Hepatocyte (in vitro differentiated cells): ENCODE data around the gene JMJD1C. TPM values are rescaled to one million over a fixed set of nuclear protein-coding genes. Genes with fewer than 3 reads are reported as not detected.

Experiments used
- DNase-seq: peaks from one replicate; pipeline ENCODE4 v3.0.0-alpha.2; 2016; ENCODE audit warnings: low spot score
- H2AFZ ChIP-seq: fragments of 200-600 bp; sonication (generic); 2 replicates; pipeline ENCODE4 v1.6.0; 2016; ENCODE audit warnings: antibody characterized with exemption, mild to moderate bottlenecking
- H3K27ac ChIP-seq: fragments of 200-600 bp; sonication (generic); 2 replicates; pipeline ENCODE4 v1.5.1; 2016; ENCODE audit warnings: mild to moderate bottlenecking
- H3K27me3 ChIP-seq: fragments of 200-600 bp; sonication (generic); 2 replicates; pipeline ENCODE4 v1.6.1; 2016
- H3K36me3 ChIP-seq: fragments of 200-600 bp; sonication (generic); replicated peaks from 2 replicates; pipeline ENCODE4 v1.5.1; 2016; ENCODE audit warnings: low read depth; ENCODE audit not compliant: insufficient read depth
- H3K4me1 ChIP-seq: fragments of 200-600 bp; sonication (generic); 2 replicates; pipeline ENCODE4 v1.5.1; 2016; ENCODE audit warnings: mild to moderate bottlenecking, moderate library complexity; ENCODE audit not compliant: insufficient read depth
- H3K4me2 ChIP-seq: fragments of 200-600 bp; sonication (generic); 2 replicates; pipeline ENCODE4 v1.6.0; 2016
- H3K4me3 ChIP-seq: fragments of 200-600 bp; sonication (generic); 2 replicates; pipeline ENCODE4 v1.5.1; 2016; ENCODE audit warnings: mild to moderate bottlenecking
- H3K79me2 ChIP-seq: fragments of 200-600 bp; sonication (generic); 2 replicates; pipeline ENCODE4 v1.6.0; 2017; ENCODE audit warnings: mild to moderate bottlenecking
- H3K9me2 ChIP-seq: fragments of 200-600 bp; sonication (generic); replicated peaks from 2 replicates; pipeline ENCODE4 v1.6.0; 2017; ENCODE audit warnings: mild to moderate bottlenecking; ENCODE audit not compliant: insufficient read depth
- H3K9me3 ChIP-seq: fragments of 200-600 bp; sonication (generic); 2 replicates; pipeline ENCODE4 v1.5.1; 2016; ENCODE audit warnings: low read depth, mild to moderate bottlenecking
- H4K20me1 ChIP-seq: fragments of 200-600 bp; sonication (generic); 2 replicates; pipeline ENCODE4 v1.6.0; 2016; ENCODE audit warnings: mild to moderate bottlenecking; ENCODE audit not compliant: insufficient read depth, poor library complexity, severe bottlenecking
- CTCF ChIP-seq: fragments of 200-600 bp; sonication (generic); IDR thresholded peaks from 2 replicates; pipeline ENCODE4 v1.5.1; 2016; ENCODE audit warnings: antibody characterized with exemption, mild to moderate bottlenecking; ENCODE audit not compliant: poor library complexity
- EZH2 ChIP-seq: fragments of 200-600 bp; sonication (generic); IDR thresholded peaks from 2 replicates; pipeline ENCODE4 v1.6.1; 2016; ENCODE audit warnings: antibody characterized with exemption, mild to moderate bottlenecking, borderline replicate concordance
- EZH2phosphoT487 ChIP-seq: fragments of 200-600 bp; sonication (generic); IDR thresholded peaks from one replicate; pipeline ENCODE4 v1.6.1; 2018; ENCODE audit warnings: antibody characterized with exemption, mild to moderate bottlenecking, low read depth, moderate library complexity; ENCODE audit not compliant: unreplicated experiment, severe bottlenecking
- WGBS: methylation state at CpG from one replicate; pipeline ENCODE4 v1.1.6; 2016; ENCODE audit warnings: low lambda C conversion rate; ENCODE audit errors: missing lambda C conversion rate; 5-methylcytosine and 5-hydroxymethylcytosine counted together
- polyA plus RNA-seq: library from polyadenylated mRNA; unstranded; fragments of >200 nt; fragmentation: Nextera tagmentation; extraction: Ambion mirVana; gene quantifications from 2 replicates; pipeline ENCODE4 v1.2.1, GENCODE V29; 2016
- total RNA-seq: library from RNA; depleted of rRNA; stranded (reverse); fragments of >200 nt; gene quantifications from 2 replicates; pipeline ENCODE4 v1.2.3, GENCODE V29; 2014

The JMJD1C gene
- total and polyA plus RNA-seq, 2 experiments from 2014 or later = 43.2 to 177 TPM

- H3K4me3 ChIP-seq = no peak overlapping the region
- H3K79me2 ChIP-seq = peaks cover 4% of the 10 kb centered on the region
- WGBS = 73% methylated on average over 2 of the region's 2 CpGs
- peaks cover 2% of the 10 kb centered on the region for H4K20me1 ChIP-seq
- no peaks in the 10 kb centered on the region for H3K9me2 ChIP-seq
- DNase-seq = peak; percentile 22
- no peaks in the 10 kb centered on the region for H3K27me3 ChIP-seq
- TF ChIP-seq CTCF (no peak), EZH2phosphoT487 (no peak), EZH2 (no peak)
- no peaks in the 10 kb centered on the region for H3K9me3 ChIP-seq
- no peaks in the 10 kb centered on the region for H3K36me3 ChIP-seq
- H3K27ac ChIP-seq = peak overlapping the region; percentile 9
- no peak overlapping the region for H2AFZ ChIP-seq
- H3K4me1 ChIP-seq = peaks cover 5% of the 10 kb centered on the region
- H3K4me2 ChIP-seq = no peak overlapping the region
Observed at GRCh38 chr10:63197344-63198092, 268.3 kb downstream of the JMJD1C start.

- H3K27ac ChIP-seq = no peak overlapping the region
- no peaks in the 10 kb centered on the region for H3K9me2 ChIP-seq
- H3K79me2 ChIP-seq = peaks cover 2% of the 10 kb centered on the region
- no peak overlapping the region for H2AFZ ChIP-seq
- H3K9me3 ChIP-seq = no peaks in the 10 kb centered on the region
- no peak for TF ChIP-seq EZH2
- no peak overlapping the region for H3K4me3 ChIP-seq
- no peaks in the 10 kb centered on the region for H4K20me1 ChIP-seq
- DNase-seq = no peak
- peaks cover 4% of the 10 kb centered on the region for H3K4me1 ChIP-seq
- no peaks in the 10 kb centered on the region for H3K27me3 ChIP-seq
- 90% methylated on average over 1 of the region's 1 CpG for WGBS
- H3K36me3 ChIP-seq = peaks cover 5% of the 10 kb centered on the region
- H3K4me2 ChIP-seq = no peak overlapping the region
Observed at GRCh38 chr10:63192826-63193225, 273.0 kb downstream of the JMJD1C start.

GRCh38 chr10:63175534-63175933 is 290.2 kb downstream of the JMJD1C start:
- no peak for DNase-seq
- no peak overlapping the region for H3K4me2 ChIP-seq
- H3K36me3 ChIP-seq = no peaks in the 10 kb centered on the region
- no peak for TF ChIP-seq EZH2
- TF ChIP-seq CTCF = no peak
- no peak for TF ChIP-seq EZH2phosphoT487
- H3K9me2 ChIP-seq = no peaks in the 10 kb centered on the region
- no peaks in the 10 kb centered on the region for H3K9me3 ChIP-seq
- no peaks in the 10 kb centered on the region for H4K20me1 ChIP-seq
- no peak overlapping the region for H2AFZ ChIP-seq
- no peak overlapping the region for H3K4me3 ChIP-seq
- H3K27me3 ChIP-seq = no peaks in the 10 kb centered on the region
- H3K27ac ChIP-seq = no peak overlapping the region
- H3K79me2 ChIP-seq = no peaks in the 10 kb centered on the region
- H3K4me1 ChIP-seq = no peaks in the 10 kb centered on the region
- WGBS = 90% methylated on average over 1 of the region's 1 CpG

GRCh38 chr10:63173468-63174232 is 292.1 kb downstream of the JMJD1C start:
- Histone ChIP-seq H4K20me1 (no peaks in the 10 kb centered on the region), H3K4me2 (no peak overlapping the region), H3K4me3 (no peak overlapping the region), H3K27me3 (no peaks in the 10 kb centered on the region), H3K9me2 (no peaks in the 10 kb centered on the region), H3K79me2 (no peaks in the 10 kb centered on the region), H3K4me1 (peaks cover 3% of the 10 kb centered on the region), H3K36me3 (no peaks in the 10 kb centered on the region), H3K27ac (no peak overlapping the region), H2AFZ (no peak overlapping the region), H3K9me3 (no peaks in the 10 kb centered on the region)
- no peak for TF ChIP-seq CTCF
- no peak for TF ChIP-seq EZH2
- no peak for TF ChIP-seq EZH2phosphoT487
- no peak for DNase-seq
- 100% methylated on average over 1 of the region's 1 CpG for WGBS
